ENCODE results near the gene FLYWCH1. TPM values are rescaled to one million over a fixed set of nuclear protein-coding genes. Genes with fewer than 3 reads are reported as not detected.

FLYWCH1 gene
- total and polyA plus RNA-seq, 9 of the 15 experiments (the other 6 are each of a cell fraction or from before 2014, with no cell fraction given), result 0.18 to 33.6 (median 11.3) TPM

DNA sequence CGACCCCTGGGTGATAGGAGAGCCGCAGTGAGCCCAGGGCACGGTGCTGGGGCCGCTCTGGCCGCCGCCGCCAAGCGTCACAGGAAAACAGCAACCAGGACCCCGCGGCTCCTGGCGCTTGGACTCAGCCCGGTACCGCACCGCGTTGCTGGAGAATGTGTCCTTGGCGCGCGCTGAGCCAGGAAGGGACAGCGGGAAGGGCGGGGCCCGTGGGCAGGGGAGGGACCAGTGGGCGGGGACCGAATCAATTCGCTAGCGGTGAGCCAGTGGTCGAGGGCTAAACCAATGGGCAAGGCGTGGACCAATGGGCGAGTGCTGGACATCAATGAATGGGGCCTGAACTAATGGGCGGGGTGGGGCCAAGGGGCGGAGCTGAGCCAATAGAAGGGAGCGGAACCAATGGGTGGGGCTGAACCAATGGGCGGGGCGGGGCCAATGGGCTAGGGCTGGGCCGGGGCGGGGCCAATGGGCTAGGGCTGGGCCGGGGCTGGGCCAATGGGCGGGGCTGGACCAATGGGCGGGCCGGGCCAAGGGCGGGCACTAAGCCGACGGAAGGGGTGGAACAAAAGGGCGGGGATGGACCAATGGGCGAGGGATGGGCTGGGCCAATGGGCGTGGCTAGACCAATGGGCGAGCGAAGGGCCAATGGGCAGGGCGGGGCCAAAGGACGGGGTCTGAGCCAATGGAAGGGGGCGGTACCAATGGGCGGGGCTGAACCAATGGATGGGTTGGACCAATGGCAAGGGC, 6.3 kb upstream of the FLYWCH1 start (continued):
- TF ChIP-seq, protein P1, sequence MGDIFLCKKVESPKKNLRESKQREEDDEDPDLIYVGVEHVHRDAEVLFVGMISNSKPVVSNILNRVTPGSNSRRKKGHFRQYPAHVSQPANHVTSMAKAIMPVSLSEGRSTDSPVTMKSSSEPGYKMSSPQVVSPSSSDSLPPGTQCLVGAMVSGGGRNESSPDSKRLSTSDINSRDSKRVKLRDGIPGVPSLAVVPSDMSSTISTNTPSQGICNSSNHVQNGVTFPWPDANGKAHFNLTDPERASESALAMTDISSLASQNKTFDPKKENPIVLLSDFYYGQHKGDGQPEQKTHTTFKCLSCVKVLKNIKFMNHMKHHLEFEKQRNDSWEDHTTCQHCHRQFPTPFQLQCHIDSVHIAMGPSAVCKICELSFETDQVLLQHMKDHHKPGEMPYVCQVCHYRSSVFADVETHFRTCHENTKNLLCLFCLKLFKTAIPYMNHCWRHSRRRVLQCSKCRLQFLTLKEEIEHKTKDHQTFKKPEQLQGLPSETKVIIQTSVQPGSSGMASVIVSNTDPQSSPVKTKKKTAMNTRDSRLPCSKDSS (IDR thresholded peaks at IDR 0.05; ENCODE audit: low read depth, partially characterized antibody), result no peak
- TF ChIP-seq MEIS2 (IDR thresholded peaks at IDR 0.05; ENCODE audit: partially characterized antibody) (no peak), DIDO1 (tag; IDR thresholded peaks at IDR 0.05; ENCODE audit: low read depth) (no peak), U2AF2 (optimal IDR thresholded peaks at IDR 0.05; ENCODE audit: low read depth, low read length) (no peak), FOS (IDR thresholded peaks at IDR 0.05; ENCODE audit: extremely low read depth, insufficient read length) (peak; percentile 73), SOX6 (IDR thresholded peaks at IDR 0.05) (no peak), CXXC5 (CRISPR knock-in tag; IDR thresholded peaks at IDR 0.05) (0 out of 2 replicates have a peak, but pooled peaks have one; percentile 58), FIP1L1 (IDR thresholded peaks at IDR 0.05; ENCODE audit: low read depth, low read length, poor library complexity, severe bottlenecking) (peak; percentile 90), ZFPM2 (CRISPR knock-in tag; IDR thresholded peaks at IDR 0.05) (no peak), SMARCB1 (IDR thresholded peaks at IDR 0.05; ENCODE audit: insufficient read length, low read depth) (no peak), CBFA2T2 (conservative IDR thresholded peaks at IDR 0.05) (no peak)
- TF ChIP-seq, protein P2, sequence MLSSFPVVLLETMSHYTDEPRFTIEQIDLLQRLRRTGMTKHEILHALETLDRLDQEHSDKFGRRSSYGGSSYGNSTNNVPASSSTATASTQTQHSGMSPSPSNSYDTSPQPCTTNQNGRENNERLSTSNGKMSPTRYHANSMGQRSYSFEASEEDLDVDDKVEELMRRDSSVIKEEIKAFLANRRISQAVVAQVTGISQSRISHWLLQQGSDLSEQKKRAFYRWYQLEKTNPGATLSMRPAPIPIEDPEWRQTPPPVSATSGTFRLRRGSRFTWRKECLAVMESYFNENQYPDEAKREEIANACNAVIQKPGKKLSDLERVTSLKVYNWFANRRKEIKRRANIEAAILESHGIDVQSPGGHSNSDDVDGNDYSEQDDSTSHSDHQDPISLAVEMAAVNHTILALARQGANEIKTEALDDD (IDR thresholded peaks at IDR 0.05), result no peak
- TF ChIP-seq, protein P3, sequence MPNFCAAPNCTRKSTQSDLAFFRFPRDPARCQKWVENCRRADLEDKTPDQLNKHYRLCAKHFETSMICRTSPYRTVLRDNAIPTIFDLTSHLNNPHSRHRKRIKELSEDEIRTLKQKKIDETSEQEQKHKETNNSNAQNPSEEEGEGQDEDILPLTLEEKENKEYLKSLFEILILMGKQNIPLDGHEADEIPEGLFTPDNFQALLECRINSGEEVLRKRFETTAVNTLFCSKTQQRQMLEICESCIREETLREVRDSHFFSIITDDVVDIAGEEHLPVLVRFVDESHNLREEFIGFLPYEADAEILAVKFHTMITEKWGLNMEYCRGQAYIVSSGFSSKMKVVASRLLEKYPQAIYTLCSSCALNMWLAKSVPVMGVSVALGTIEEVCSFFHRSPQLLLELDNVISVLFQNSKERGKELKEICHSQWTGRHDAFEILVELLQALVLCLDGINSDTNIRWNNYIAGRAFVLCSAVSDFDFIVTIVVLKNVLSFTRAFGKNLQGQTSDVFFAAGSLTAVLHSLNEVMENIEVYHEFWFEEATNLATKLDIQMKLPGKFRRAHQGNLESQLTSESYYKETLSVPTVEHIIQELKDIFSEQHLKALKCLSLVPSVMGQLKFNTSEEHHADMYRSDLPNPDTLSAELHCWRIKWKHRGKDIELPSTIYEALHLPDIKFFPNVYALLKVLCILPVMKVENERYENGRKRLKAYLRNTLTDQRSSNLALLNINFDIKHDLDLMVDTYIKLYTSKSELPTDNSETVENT (CRISPR knock-in tag; IDR thresholded peaks at IDR 0.05), result peak; percentile 87
- TF ChIP-seq, protein P4, sequence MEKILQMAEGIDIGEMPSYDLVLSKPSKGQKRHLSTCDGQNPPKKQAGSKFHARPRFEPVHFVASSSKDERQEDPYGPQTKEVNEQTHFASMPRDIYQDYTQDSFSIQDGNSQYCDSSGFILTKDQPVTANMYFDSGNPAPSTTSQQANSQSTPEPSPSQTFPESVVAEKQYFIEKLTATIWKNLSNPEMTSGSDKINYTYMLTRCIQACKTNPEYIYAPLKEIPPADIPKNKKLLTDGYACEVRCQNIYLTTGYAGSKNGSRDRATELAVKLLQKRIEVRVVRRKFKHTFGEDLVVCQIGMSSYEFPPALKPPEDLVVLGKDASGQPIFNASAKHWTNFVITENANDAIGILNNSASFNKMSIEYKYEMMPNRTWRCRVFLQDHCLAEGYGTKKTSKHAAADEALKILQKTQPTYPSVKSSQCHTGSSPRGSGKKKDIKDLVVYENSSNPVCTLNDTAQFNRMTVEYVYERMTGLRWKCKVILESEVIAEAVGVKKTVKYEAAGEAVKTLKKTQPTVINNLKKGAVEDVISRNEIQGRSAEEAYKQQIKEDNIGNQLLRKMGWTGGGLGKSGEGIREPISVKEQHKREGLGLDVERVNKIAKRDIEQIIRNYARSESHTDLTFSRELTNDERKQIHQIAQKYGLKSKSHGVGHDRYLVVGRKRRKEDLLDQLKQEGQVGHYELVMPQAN (IDR thresholded peaks at IDR 0.05; ENCODE audit: borderline replicate concordance), result peak; percentile 17; the same call in 1 of the 2 replicates
- TF ChIP-seq, protein P5, sequence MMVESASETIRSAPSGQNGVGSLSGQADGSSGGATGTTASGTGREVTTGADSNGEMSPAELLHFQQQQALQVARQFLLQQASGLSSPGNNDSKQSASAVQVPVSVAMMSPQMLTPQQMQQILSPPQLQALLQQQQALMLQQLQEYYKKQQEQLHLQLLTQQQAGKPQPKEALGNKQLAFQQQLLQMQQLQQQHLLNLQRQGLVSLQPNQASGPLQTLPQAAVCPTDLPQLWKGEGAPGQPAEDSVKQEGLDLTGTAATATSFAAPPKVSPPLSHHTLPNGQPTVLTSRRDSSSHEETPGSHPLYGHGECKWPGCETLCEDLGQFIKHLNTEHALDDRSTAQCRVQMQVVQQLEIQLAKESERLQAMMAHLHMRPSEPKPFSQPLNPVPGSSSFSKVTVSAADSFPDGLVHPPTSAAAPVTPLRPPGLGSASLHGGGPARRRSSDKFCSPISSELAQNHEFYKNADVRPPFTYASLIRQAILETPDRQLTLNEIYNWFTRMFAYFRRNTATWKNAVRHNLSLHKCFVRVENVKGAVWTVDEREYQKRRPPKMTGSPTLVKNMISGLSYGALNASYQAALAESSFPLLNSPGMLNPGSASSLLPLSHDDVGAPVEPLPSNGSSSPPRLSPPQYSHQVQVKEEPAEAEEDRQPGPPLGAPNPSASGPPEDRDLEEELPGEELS (CRISPR knock-in tag; IDR thresholded peaks at IDR 0.05; ENCODE audit: borderline replicate concordance), result peak; percentile 49; the same call in 1 of the 2 replicates
- TF ChIP-seq, protein P6, sequence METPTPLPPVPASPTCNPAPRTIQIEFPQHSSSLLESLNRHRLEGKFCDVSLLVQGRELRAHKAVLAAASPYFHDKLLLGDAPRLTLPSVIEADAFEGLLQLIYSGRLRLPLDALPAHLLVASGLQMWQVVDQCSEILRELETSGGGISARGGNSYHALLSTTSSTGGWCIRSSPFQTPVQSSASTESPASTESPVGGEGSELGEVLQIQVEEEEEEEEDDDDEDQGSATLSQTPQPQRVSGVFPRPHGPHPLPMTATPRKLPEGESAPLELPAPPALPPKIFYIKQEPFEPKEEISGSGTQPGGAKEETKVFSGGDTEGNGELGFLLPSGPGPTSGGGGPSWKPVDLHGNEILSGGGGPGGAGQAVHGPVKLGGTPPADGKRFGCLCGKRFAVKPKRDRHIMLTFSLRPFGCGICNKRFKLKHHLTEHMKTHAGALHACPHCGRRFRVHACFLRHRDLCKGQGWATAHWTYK (CRISPR knock-in tag; IDR thresholded peaks at IDR 0.05), result no peak

Data from K562 (cell line).